ENCODE measurements around the gene AK6. TPM values are rescaled to one million over a fixed set of nuclear protein-coding genes. Genes with fewer than 3 reads are reported as not detected.
"Not testable (repeated sequence)": the region's sequence is repeated elsewhere in the genome, so short reads cannot be mapped to it uniquely, and the experiment has no call there.

AK6 gene
- total RNA-seq, 1 donor from 2014 or later = 7.8 TPM

GRCh38 chr5:69372394-69372793, 3.1 kb upstream of the AK6 start:
- H3K9me3 ChIP-seq (ENCODE audit: control insufficient read depth in 3 of 3, low read length in 3 of 3) = no peaks in the 10 kb centered on the region
- H3K4me3 ChIP-seq (ENCODE audit: low read length in 3 of 3) = no peak overlapping the region
- peaks cover 13 to 17% (median 13%) of the 10 kb centered on the region in 3 donors for H3K4me1 ChIP-seq (ENCODE audit: control insufficient read depth in 3 of 3, insufficient read depth in 3 of 3, low read length in 3 of 3)
- H3K9ac ChIP-seq (ENCODE audit: low read depth in 1 of 3, low read length in 3 of 3) = no peak overlapping the region
- H3K27ac ChIP-seq (ENCODE audit: low read depth, low read length) = no peak overlapping the region
- H3K36me3 ChIP-seq (ENCODE audit: control insufficient read depth in 3 of 3, insufficient read depth in 3 of 3, low read length in 3 of 3) = peaks cover 7 to 12% (median 9%) of the 10 kb centered on the region in 3 donors
- H3K27me3 ChIP-seq (ENCODE audit: control insufficient read depth in 3 of 3, insufficient read depth in 3 of 3, low read length in 3 of 3) = no peaks in the 10 kb centered on the region

GRCh38 chr5:69370335-69370734, 1.0 kb upstream of the AK6 start:
- Histone ChIP-seq H3K36me3 (ENCODE audit: control insufficient read depth in 3 of 3, insufficient read depth in 3 of 3, low read length in 3 of 3) (peaks cover 3 to 19% (median 10%) of the 10 kb centered on the region in 3 donors), H3K4me1 (ENCODE audit: control insufficient read depth in 3 of 3, insufficient read depth in 3 of 3, low read length in 3 of 3) (peaks cover 13 to 17% (median 13%) of the 10 kb centered on the region in 3 donors), H3K4me3 (ENCODE audit: low read length in 3 of 3) (peak overlapping the region; percentile 74 to 92 (median 92)), H3K9ac (ENCODE audit: low read depth in 1 of 3, low read length in 3 of 3) (peak overlapping the region; percentile 94 to 96 (median 96))
- not testable (repeated sequence) for H3K9me3 ChIP-seq (ENCODE audit: control insufficient read depth in 3 of 3, low read length in 3 of 3); H3K27me3 ChIP-seq (ENCODE audit: control insufficient read depth in 3 of 3, insufficient read depth in 3 of 3, low read length in 3 of 3); H3K27ac ChIP-seq (ENCODE audit: low read depth, low read length)

- Histone ChIP-seq H3K27ac (ENCODE audit: low read depth, low read length) (peak overlapping the region; percentile 98), H3K9me3 (ENCODE audit: control insufficient read depth in 3 of 3, low read length in 3 of 3) (no peaks in the 10 kb centered on the region), H3K4me3 (ENCODE audit: low read length in 3 of 3) (peak overlapping the region; percentile 74 to 92 (median 92)), H3K27me3 (ENCODE audit: control insufficient read depth in 3 of 3, insufficient read depth in 3 of 3, low read length in 3 of 3) (no peaks in the 10 kb centered on the region), H3K4me1 (ENCODE audit: control insufficient read depth in 3 of 3, insufficient read depth in 3 of 3, low read length in 3 of 3) (peaks cover 13 to 17% (median 15%) of the 10 kb centered on the region in 3 donors), H3K36me3 (ENCODE audit: control insufficient read depth in 3 of 3, insufficient read depth in 3 of 3, low read length in 3 of 3) (peaks cover 9 to 21% (median 12%) of the 10 kb centered on the region in 3 donors), H3K9ac (ENCODE audit: low read depth in 1 of 3, low read length in 3 of 3) (peak overlapping the region; percentile 94 to 96 (median 96))
Measured at GRCh38 chr5:69368458-69369339, 621 bp downstream of the AK6 start.

GRCh38 chr5:69367697-69368279, 1.5 kb downstream of the AK6 start:
- Histone ChIP-seq H3K4me1 (ENCODE audit: control insufficient read depth in 3 of 3, insufficient read depth in 3 of 3, low read length in 3 of 3) (peaks cover 13 to 17% (median 15%) of the 10 kb centered on the region in 3 donors), H3K9me3 (ENCODE audit: control insufficient read depth in 3 of 3, low read length in 3 of 3) (no peaks in the 10 kb centered on the region), H3K9ac (ENCODE audit: low read depth in 1 of 3, low read length in 3 of 3) (peak overlapping the region in 2 of 3 donors; percentile 33 to 96), H3K4me3 (ENCODE audit: low read length in 3 of 3) (no peak overlapping the region), H3K27me3 (ENCODE audit: control insufficient read depth in 3 of 3, insufficient read depth in 3 of 3, low read length in 3 of 3) (no peaks in the 10 kb centered on the region), H3K27ac (ENCODE audit: low read depth, low read length) (no peak overlapping the region), H3K36me3 (ENCODE audit: control insufficient read depth in 3 of 3, insufficient read depth in 3 of 3, low read length in 3 of 3) (peaks cover 12 to 21% (median 15%) of the 10 kb centered on the region in 3 donors)

- Histone ChIP-seq H3K27ac (ENCODE audit: low read depth, low read length) (no peak overlapping the region), H3K36me3 (ENCODE audit: control insufficient read depth in 3 of 3, insufficient read depth in 3 of 3, low read length in 3 of 3) (peaks cover 15 to 21% (median 16%) of the 10 kb centered on the region in 3 donors)
Measured at GRCh38 chr5:69364850-69365249, 4.5 kb downstream of the AK6 start.

GRCh38 chr5:69364414-69364813, 4.9 kb downstream of the AK6 start:
- Histone ChIP-seq H3K27ac (ENCODE audit: low read depth, low read length) (no peak overlapping the region), H3K4me1 (ENCODE audit: control insufficient read depth in 3 of 3, insufficient read depth in 3 of 3, low read length in 3 of 3) (peaks cover 8 to 12% (median 11%) of the 10 kb centered on the region in 3 donors), H3K9me3 (ENCODE audit: control insufficient read depth in 3 of 3, low read length in 3 of 3) (no peaks in the 10 kb centered on the region), H3K9ac (ENCODE audit: low read depth in 1 of 3, low read length in 3 of 3) (no peak overlapping the region), H3K4me3 (ENCODE audit: low read length in 3 of 3) (no peak overlapping the region), H3K36me3 (ENCODE audit: control insufficient read depth in 3 of 3, insufficient read depth in 3 of 3, low read length in 3 of 3) (peaks cover 15 to 21% (median 16%) of the 10 kb centered on the region in 3 donors), H3K27me3 (ENCODE audit: control insufficient read depth in 3 of 3, insufficient read depth in 3 of 3, low read length in 3 of 3) (no peaks in the 10 kb centered on the region)

More at GRCh38 chr5:69364850-69365249, 4.5 kb downstream of the AK6 start:
- Histone ChIP-seq H3K27me3 (ENCODE audit: control insufficient read depth in 3 of 3, insufficient read depth in 3 of 3, low read length in 3 of 3) (no peaks in the 10 kb centered on the region), H3K4me1 (ENCODE audit: control insufficient read depth in 3 of 3, insufficient read depth in 3 of 3, low read length in 3 of 3) (peaks cover 8 to 12% (median 11%) of the 10 kb centered on the region in 3 donors), H3K9ac (ENCODE audit: low read depth in 1 of 3, low read length in 3 of 3) (no peak overlapping the region), H3K9me3 (ENCODE audit: control insufficient read depth in 3 of 3, low read length in 3 of 3) (no peaks in the 10 kb centered on the region), H3K4me3 (ENCODE audit: low read length in 3 of 3) (no peak overlapping the region)

GRCh38 chr5:69360442-69360841, 8.9 kb downstream of the AK6 start:
- H3K9me3 ChIP-seq (ENCODE audit: control insufficient read depth in 3 of 3, low read length in 3 of 3) = no peaks in the 10 kb centered on the region
- peaks cover 0 to 2% (median 0%) of the 10 kb centered on the region in 3 donors for H3K4me1 ChIP-seq (ENCODE audit: control insufficient read depth in 3 of 3, insufficient read depth in 3 of 3, low read length in 3 of 3)
- no peak overlapping the region for H3K9ac ChIP-seq (ENCODE audit: low read depth in 1 of 3, low read length in 3 of 3)
- no peak overlapping the region for H3K27ac ChIP-seq (ENCODE audit: low read depth, low read length)
- H3K4me3 ChIP-seq (ENCODE audit: low read length in 3 of 3) = no peak overlapping the region
- peaks cover 9 to 14% (median 13%) of the 10 kb centered on the region in 3 donors for H3K36me3 ChIP-seq (ENCODE audit: control insufficient read depth in 3 of 3, insufficient read depth in 3 of 3, low read length in 3 of 3)
- H3K27me3 ChIP-seq (ENCODE audit: control insufficient read depth in 3 of 3, insufficient read depth in 3 of 3, low read length in 3 of 3) = no peaks in the 10 kb centered on the region

GRCh38 chr5:69359699-69360098, 9.6 kb downstream of the AK6 start:
- no peak overlapping the region for H3K9ac ChIP-seq (ENCODE audit: low read depth in 1 of 3, low read length in 3 of 3)
- H3K4me3 ChIP-seq (ENCODE audit: low read length in 3 of 3) = no peak overlapping the region
- peaks cover 0 to under 1% (median 0%) of the 10 kb centered on the region in 3 donors for H3K4me1 ChIP-seq (ENCODE audit: control insufficient read depth in 3 of 3, insufficient read depth in 3 of 3, low read length in 3 of 3)
- H3K36me3 ChIP-seq (ENCODE audit: control insufficient read depth in 3 of 3, insufficient read depth in 3 of 3, low read length in 3 of 3) = peaks cover 4 to 13% (median 9%) of the 10 kb centered on the region in 3 donors
- H3K27ac ChIP-seq (ENCODE audit: low read depth, low read length) = no peak overlapping the region
- H3K9me3 ChIP-seq (ENCODE audit: control insufficient read depth in 3 of 3, low read length in 3 of 3) = no peaks in the 10 kb centered on the region
- no peaks in the 10 kb centered on the region for H3K27me3 ChIP-seq (ENCODE audit: control insufficient read depth in 3 of 3, insufficient read depth in 3 of 3, low read length in 3 of 3)

GRCh38 chr5:69350664-69351063, 18.7 kb downstream of the AK6 start:
- Histone ChIP-seq H3K27me3 (ENCODE audit: control insufficient read depth in 3 of 3, insufficient read depth in 3 of 3, low read length in 3 of 3) (no peaks in the 10 kb centered on the region), H3K9ac (ENCODE audit: low read depth in 1 of 3, low read length in 3 of 3) (no peak overlapping the region), H3K4me1 (ENCODE audit: control insufficient read depth in 3 of 3, insufficient read depth in 3 of 3, low read length in 3 of 3) (no peaks in the 10 kb centered on the region), H3K9me3 (ENCODE audit: control insufficient read depth in 3 of 3, low read length in 3 of 3) (no peaks in the 10 kb centered on the region), H3K36me3 (ENCODE audit: control insufficient read depth in 3 of 3, insufficient read depth in 3 of 3, low read length in 3 of 3) (peaks cover 6 to 35% (median 22%) of the 10 kb centered on the region in 3 donors), H3K27ac (ENCODE audit: low read depth, low read length) (no peak overlapping the region), H3K4me3 (ENCODE audit: low read length in 3 of 3) (no peak overlapping the region)

GRCh38 chr5:69343083-69343482, 26.2 kb downstream of the AK6 start:
- Histone ChIP-seq H3K4me3 (ENCODE audit: low read length in 3 of 3) (no peak overlapping the region), H3K27ac (ENCODE audit: low read depth, low read length) (no peak overlapping the region), H3K9ac (ENCODE audit: low read depth in 1 of 3, low read length in 3 of 3) (no peak overlapping the region), H3K4me1 (ENCODE audit: control insufficient read depth in 3 of 3, insufficient read depth in 3 of 3, low read length in 3 of 3) (no peaks in the 10 kb centered on the region), H3K36me3 (ENCODE audit: control insufficient read depth in 3 of 3, insufficient read depth in 3 of 3, low read length in 3 of 3) (no peaks in the 10 kb centered on the region), H3K9me3 (ENCODE audit: control insufficient read depth in 3 of 3, low read length in 3 of 3) (no peaks in the 10 kb centered on the region), H3K27me3 (ENCODE audit: control insufficient read depth in 3 of 3, insufficient read depth in 3 of 3, low read length in 3 of 3) (no peaks in the 10 kb centered on the region)

Data from skeletal muscle tissue (tissue), 4 donors.